Naive thymus-derived CD8-positive, alpha-beta T cell (primary cell): ENCODE data around the gene ADAM19. TPM values are rescaled to one million over a fixed set of nuclear protein-coding genes. Genes with fewer than 3 reads are reported as not detected.
A peak's percentile ranks its signal among the peaks of the same experiment; 100 is the strongest.

Source experiments
- ATAC-seq, 2 donors: fragments of 150-1000 bp; cut with Tn5 transposase in 1 of 2; sonication (Bioruptor Pico), chemical (Tn5 transposase) in 1 of 2; 1 replicate in 1 of 2; 2 replicates in 1 of 2; pipeline ENCODE4 v1.10.0; 2021; ENCODE audit warnings: mild to moderate bottlenecking in 2 of 2, moderate library complexity in 2 of 2
- POLR2A ChIA-PET: fragments of 350-600 bp; sonication (Branson Sonifier 250); formaldehyde crosslinking; loops from one replicate; lab custom pipeline; 2021; ENCODE audit warnings: antibody characterized with exemption; lab: Charles Lee
- DNase-seq, 10 donors: peaks; one replicate each; pipeline versions ENCODE4 v3.0.0 to v3.0.0-alpha.2; 2020 to 2022
- H3K27ac Mint-ChIP-seq, 10 donors: one replicate each; pipeline ENCODE4 v1.8.0; 2020 to 2022; ENCODE audit warnings: mild to moderate bottlenecking in 10 of 10, mixed read lengths in 10 of 10, moderate library complexity in 4 of 10, inconsistent platforms in 1 of 10
- H3K27me3 Mint-ChIP-seq, 5 donors: one replicate each; pipeline ENCODE4 v1.8.0; 2021 to 2022; ENCODE audit warnings: mixed read lengths in 5 of 5
- H3K36me3 Mint-ChIP-seq, 3 donors: one replicate each; pipeline ENCODE4 v1.8.0; 2020 to 2022; ENCODE audit warnings: mixed read lengths in 3 of 3, mild to moderate bottlenecking in 2 of 3, inconsistent platforms in 1 of 3
- H3K4me1 Mint-ChIP-seq, 4 donors: one replicate each; pipeline ENCODE4 v1.8.0; 2021 to 2022; ENCODE audit warnings: mixed read lengths in 4 of 4
- H3K4me3 Mint-ChIP-seq, 10 donors: one replicate each; pipeline ENCODE4 v1.8.0; 2020 to 2022; ENCODE audit warnings: mild to moderate bottlenecking in 10 of 10, mixed read lengths in 10 of 10, moderate library complexity in 6 of 10, inconsistent platforms in 1 of 10
- H3K9me3 Mint-ChIP-seq, 9 donors: one replicate each; pipeline ENCODE4 v1.8.0; 2020 to 2022; ENCODE audit warnings: mixed read lengths in 9 of 9, mild to moderate bottlenecking in 3 of 9, inconsistent platforms in 1 of 9, moderate library complexity in 1 of 9
- polyA plus RNA-seq, 3 donors: library from polyadenylated mRNA; unstranded; fragments of 300-500 nt; fragmentation: Illumina TruSeq; gene quantifications; one replicate each; pipeline ENCODE4 v1.2.3, GENCODE V29; 2021
- total RNA-seq, 8 experiments: library from RNA in 2 of 8; stranded (reverse) in 2 of 8; gene quantifications; one replicate each; pipeline ENCODE4 v1.2.3 and lab custom pipeline; 2021 to 2026

The ADAM19 gene
- total and polyA plus RNA-seq, 5 experiments from 2014 or later = 0.08 to 3.6 (median 1.9) TPM; not detected in 1

GRCh38 chr5:157570531-157571200 is 4.9 kb downstream of the ADAM19 start:
- Mint-ChIP-seq H3K4me1 (peaks cover 9 to 69% (median 16%) of the 10 kb centered on the region in 4 donors), H3K36me3 (peaks cover 0 to 3% (median 0%) of the 10 kb centered on the region in 3 donors), H3K4me3 (peak overlapping the region in 3 of 10 donors; percentile 20 to 78 (median 67)), H3K9me3 (no peaks in the 10 kb centered on the region), H3K27ac (peak overlapping the region in 3 of 10 donors; percentile 39 to 78 (median 78)), H3K27me3 (peaks cover 8 to 38% (median 29%) of the 10 kb centered on the region in 5 donors)
- DNase-seq (no peak), ATAC-seq (no peak)
- POLR2A ChIA-PET = no interaction called here

GRCh38 chr5:157568720-157569119 is 6.9 kb downstream of the ADAM19 start:
- H3K36me3 Mint-ChIP-seq = peaks cover 0 to under 1% (median 0%) of the 10 kb centered on the region in 3 donors
- no peak overlapping the region for H3K4me3 Mint-ChIP-seq
- peaks cover 6 to 74% (median 9%) of the 10 kb centered on the region in 4 donors for H3K4me1 Mint-ChIP-seq
- no peak for DNase-seq
- POLR2A ChIA-PET = no interaction called here
- no peaks in the 10 kb centered on the region for H3K9me3 Mint-ChIP-seq
- ATAC-seq = no peak
- peak overlapping the region in 1 of 10 donors; percentile 74 for H3K27ac Mint-ChIP-seq
- H3K27me3 Mint-ChIP-seq = peaks cover 3 to 23% (median 14%) of the 10 kb centered on the region in 5 donors

DNA sequence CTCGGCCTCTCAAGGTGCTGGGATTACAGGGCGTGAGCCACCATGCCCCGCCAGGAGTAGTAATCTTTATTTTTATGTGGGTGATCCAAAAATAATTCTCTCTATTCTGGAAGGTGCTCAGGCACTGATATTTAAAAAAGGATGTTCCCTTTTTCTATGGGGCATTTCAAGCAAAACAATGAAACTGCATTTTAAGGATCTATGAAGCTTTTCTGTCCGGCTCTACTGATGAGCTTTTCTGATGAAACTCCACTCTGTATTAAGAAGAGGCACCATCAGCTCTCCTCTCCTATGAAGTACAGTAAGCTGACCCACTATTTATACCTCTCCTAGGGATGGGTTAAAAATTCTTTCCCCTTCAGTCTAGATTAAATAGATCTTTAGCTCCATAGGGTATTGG is 7.4 kb downstream of the ADAM19 start:
- Mint-ChIP-seq H3K27ac (peak overlapping the region in 1 of 10 donors; percentile 74), H3K4me3 (no peak overlapping the region), H3K27me3 (peaks cover 3 to 23% (median 9%) of the 10 kb centered on the region in 5 donors), H3K36me3 (no peaks in the 10 kb centered on the region), H3K4me1 (peaks cover 6 to 76% (median 9%) of the 10 kb centered on the region in 4 donors), H3K9me3 (no peaks in the 10 kb centered on the region)
- no peak for ATAC-seq
- POLR2A ChIA-PET = no interaction called here
- DNase-seq = no peak

DNA sequence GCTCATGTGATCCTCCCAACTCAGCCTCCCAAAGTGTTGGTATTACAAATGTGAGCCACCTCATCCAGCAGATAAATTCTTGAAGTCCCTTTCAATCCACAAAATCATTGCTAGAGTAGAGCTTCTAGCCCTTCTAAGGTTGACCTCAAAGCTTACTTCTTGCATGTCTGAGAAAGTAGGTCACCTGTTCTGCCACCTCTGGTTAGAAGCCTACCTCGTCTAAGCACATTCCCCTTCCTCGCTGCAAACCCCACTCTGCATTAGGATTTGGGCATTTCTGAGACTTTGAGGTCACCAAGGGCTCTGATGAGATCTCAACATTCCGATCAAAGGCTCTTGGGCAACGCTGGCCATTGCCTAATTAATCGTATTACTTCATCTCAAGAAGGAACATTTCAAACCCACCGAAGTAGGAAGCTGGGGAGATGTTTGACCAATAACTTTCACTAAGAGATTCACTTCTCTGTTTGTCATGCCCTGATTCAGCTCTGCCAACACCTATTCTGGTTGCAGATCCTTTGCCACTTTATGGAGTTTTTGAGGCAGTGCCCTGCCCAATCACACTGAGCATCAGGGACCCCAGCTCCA is 8.6 kb downstream of the ADAM19 start:
- H3K27me3 Mint-ChIP-seq = peaks cover 3 to 33% (median 14%) of the 10 kb centered on the region in 5 donors
- peak overlapping the region in 2 of 10 donors; percentile 8 to 70 for H3K27ac Mint-ChIP-seq
- ATAC-seq = no peak
- no peaks in the 10 kb centered on the region for H3K9me3 Mint-ChIP-seq
- peaks cover 6 to 73% (median 9%) of the 10 kb centered on the region in 4 donors for H3K4me1 Mint-ChIP-seq
- peak overlapping the region in 1 of 10 donors; percentile 28 for H3K4me3 Mint-ChIP-seq
- POLR2A ChIA-PET = no interaction called here
- H3K36me3 Mint-ChIP-seq = no peaks in the 10 kb centered on the region
- no peak for DNase-seq

- peak overlapping the region in 2 of 10 donors; percentile 20 to 65 for H3K27ac Mint-ChIP-seq
- no peak overlapping the region for H3K4me3 Mint-ChIP-seq
- ATAC-seq (no peak), DNase-seq (no peak)
- POLR2A ChIA-PET = no interaction called here
- peaks cover 0 to 68% (median under 1%) of the 10 kb centered on the region in 4 donors for H3K4me1 Mint-ChIP-seq
- H3K9me3 Mint-ChIP-seq = no peaks in the 10 kb centered on the region
- H3K36me3 Mint-ChIP-seq = no peaks in the 10 kb centered on the region
- peaks cover 0 to 26% (median 10%) of the 10 kb centered on the region in 5 donors for H3K27me3 Mint-ChIP-seq
These were observed 11.5 kb downstream of the ADAM19 start for GRCh38 chr5:157563929-157564716.

DNA sequence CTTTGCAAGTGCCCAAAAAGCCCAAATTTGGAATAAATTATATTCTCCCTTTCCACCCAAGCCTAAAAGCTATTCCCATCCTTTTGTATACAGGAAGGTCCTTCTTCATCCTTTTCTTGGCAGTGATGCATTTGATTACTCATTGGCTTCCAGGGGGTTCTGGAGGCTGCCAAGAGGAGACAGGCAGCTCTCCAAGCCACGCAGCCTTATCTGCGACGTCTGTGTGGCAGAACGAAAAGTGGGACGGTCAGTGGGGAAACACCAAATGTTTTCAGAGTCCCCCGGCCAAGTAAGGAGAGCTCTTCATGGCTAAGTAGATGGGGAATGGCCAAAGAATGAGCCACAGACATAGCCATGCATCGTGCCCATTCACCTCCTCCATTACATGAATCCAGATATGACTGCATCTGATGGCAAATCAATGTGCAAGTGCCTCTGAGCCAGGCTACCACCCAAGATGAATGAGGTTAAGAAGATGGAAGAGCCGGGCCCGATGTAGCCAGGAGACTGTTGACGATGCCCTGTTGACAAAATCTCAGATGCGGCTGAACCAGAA is 12.1 kb downstream of the ADAM19 start:
- DNase-seq (no peak), ATAC-seq (no peak)
- Mint-ChIP-seq H3K27ac (peak overlapping the region in 1 of 10 donors; percentile 65), H3K4me3 (no peak overlapping the region), H3K4me1 (peaks cover 0 to 67% (median under 1%) of the 10 kb centered on the region in 4 donors), H3K9me3 (no peaks in the 10 kb centered on the region), H3K27me3 (peaks cover 0 to 26% (median 9%) of the 10 kb centered on the region in 5 donors), H3K36me3 (no peaks in the 10 kb centered on the region)
- POLR2A ChIA-PET = no interaction called here

- Mint-ChIP-seq H3K27ac (peak overlapping the region in 1 of 10 donors; percentile 49), H3K4me1 (peaks cover 0 to 66% (median under 1%) of the 10 kb centered on the region in 4 donors), H3K4me3 (no peak overlapping the region), H3K9me3 (no peaks in the 10 kb centered on the region), H3K27me3 (peaks cover 0 to 26% (median 9%) of the 10 kb centered on the region in 5 donors), H3K36me3 (no peaks in the 10 kb centered on the region)
- POLR2A ChIA-PET = no interaction called here
- DNase-seq (no peak), ATAC-seq (no peak)
These were observed 13.4 kb downstream of the ADAM19 start for GRCh38 chr5:157562111-157562581.

GRCh38 chr5:157561110-157561509 is 14.5 kb downstream of the ADAM19 start:
- H3K9me3 Mint-ChIP-seq = no peaks in the 10 kb centered on the region
- POLR2A ChIA-PET = no interaction called here

DNA sequence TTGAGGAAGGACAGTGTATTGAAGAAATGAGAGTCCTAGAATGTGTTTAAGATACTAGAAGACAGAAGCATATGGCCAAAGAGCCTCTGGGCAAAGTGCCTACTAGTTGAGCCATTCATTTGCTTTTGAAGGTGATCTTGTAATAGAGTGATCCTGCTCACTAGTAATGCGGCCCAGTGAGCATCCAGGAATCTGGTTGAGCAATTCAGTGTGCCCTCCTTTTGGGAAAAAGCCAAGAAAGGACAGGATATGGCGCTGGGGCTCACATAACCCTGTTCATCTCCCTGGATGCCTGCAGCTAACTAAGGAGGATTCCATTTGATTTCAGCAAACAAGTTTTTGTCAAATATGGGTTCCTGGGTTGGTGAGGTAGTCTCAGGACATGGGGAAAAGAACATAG is 16.3 kb downstream of the ADAM19 start:
- H3K9me3 Mint-ChIP-seq = no peaks in the 10 kb centered on the region
- H3K27me3 Mint-ChIP-seq = peaks cover 0 to 26% (median 9%) of the 10 kb centered on the region in 5 donors
- no peaks in the 10 kb centered on the region for H3K36me3 Mint-ChIP-seq
- DNase-seq (no peak), ATAC-seq (no peak)
- H3K27ac Mint-ChIP-seq = no peak overlapping the region
- peaks cover 0 to 76% (median under 1%) of the 10 kb centered on the region in 4 donors for H3K4me1 Mint-ChIP-seq
- POLR2A ChIA-PET = no interaction called here
- H3K4me3 Mint-ChIP-seq = no peak overlapping the region

More at GRCh38 chr5:157561110-157561509, 14.5 kb downstream of the ADAM19 start:
- DNase-seq (no peak), ATAC-seq (no peak)
- H3K27me3 Mint-ChIP-seq = peaks cover 0 to 26% (median 9%) of the 10 kb centered on the region in 5 donors
- no peak overlapping the region for H3K27ac Mint-ChIP-seq
- peaks cover 0 to 68% (median under 1%) of the 10 kb centered on the region in 4 donors for H3K4me1 Mint-ChIP-seq
- no peaks in the 10 kb centered on the region for H3K36me3 Mint-ChIP-seq
- no peak overlapping the region for H3K4me3 Mint-ChIP-seq

- H3K4me3 Mint-ChIP-seq = no peak overlapping the region
These were observed 16.9 kb downstream of the ADAM19 start for GRCh38 chr5:157558681-157559080.

GRCh38 chr5:157558041-157558595 is 17.5 kb downstream of the ADAM19 start:
- peak overlapping the region in 1 of 10 donors; percentile 28 for H3K27ac Mint-ChIP-seq
- POLR2A ChIA-PET = no interaction called here
- no peak for ATAC-seq

More at GRCh38 chr5:157558681-157559080, 16.9 kb downstream of the ADAM19 start:
- ATAC-seq (no peak), DNase-seq (no peak)
- POLR2A ChIA-PET = no interaction called here
- peaks cover 0 to 23% (median 9%) of the 10 kb centered on the region in 5 donors for H3K27me3 Mint-ChIP-seq
- no peaks in the 10 kb centered on the region for H3K36me3 Mint-ChIP-seq
- peak overlapping the region in 1 of 10 donors; percentile 28 for H3K27ac Mint-ChIP-seq
- no peaks in the 10 kb centered on the region for H3K9me3 Mint-ChIP-seq
- H3K4me1 Mint-ChIP-seq = peaks cover 0 to 73% (median under 1%) of the 10 kb centered on the region in 4 donors

More at GRCh38 chr5:157558041-157558595, 17.5 kb downstream of the ADAM19 start:
- no peak for DNase-seq
- no peak overlapping the region for H3K4me3 Mint-ChIP-seq
- H3K27me3 Mint-ChIP-seq = peaks cover 0 to 17% (median 9%) of the 10 kb centered on the region in 5 donors
- no peaks in the 10 kb centered on the region for H3K9me3 Mint-ChIP-seq
- H3K4me1 Mint-ChIP-seq = peaks cover 0 to 72% (median under 1%) of the 10 kb centered on the region in 4 donors
- no peaks in the 10 kb centered on the region for H3K36me3 Mint-ChIP-seq
